T-helper 1 cell (primary cell): ENCODE data around the gene SMIM21.

Source experiments
- DNase-seq, 5 donors: peaks; one replicate each; pipeline ENCODE4 v3.0.0-alpha.2; 2012 to 2020

SMIM21 gene

DNA sequence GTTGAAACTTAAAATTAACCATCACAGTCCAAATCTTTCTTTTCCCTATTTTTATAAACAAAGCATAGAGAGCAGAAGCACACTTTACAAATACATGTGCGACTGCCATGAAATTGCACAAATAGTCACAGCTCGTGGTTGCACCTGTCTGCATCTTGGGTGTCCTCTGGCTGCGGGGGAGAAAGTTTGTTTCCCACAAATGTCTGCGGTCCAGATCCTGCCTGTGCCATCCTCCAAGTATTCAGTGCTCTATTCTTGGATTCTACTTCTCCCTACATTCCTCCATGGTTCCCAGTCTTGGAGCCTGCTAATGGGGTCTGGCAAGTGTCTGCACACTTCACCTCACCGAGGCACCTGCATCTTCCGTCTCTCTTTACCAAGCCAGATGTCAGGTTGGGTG lies 52.2 kb downstream of the SMIM21 start:
- DNase-seq, result no peak

DNA sequence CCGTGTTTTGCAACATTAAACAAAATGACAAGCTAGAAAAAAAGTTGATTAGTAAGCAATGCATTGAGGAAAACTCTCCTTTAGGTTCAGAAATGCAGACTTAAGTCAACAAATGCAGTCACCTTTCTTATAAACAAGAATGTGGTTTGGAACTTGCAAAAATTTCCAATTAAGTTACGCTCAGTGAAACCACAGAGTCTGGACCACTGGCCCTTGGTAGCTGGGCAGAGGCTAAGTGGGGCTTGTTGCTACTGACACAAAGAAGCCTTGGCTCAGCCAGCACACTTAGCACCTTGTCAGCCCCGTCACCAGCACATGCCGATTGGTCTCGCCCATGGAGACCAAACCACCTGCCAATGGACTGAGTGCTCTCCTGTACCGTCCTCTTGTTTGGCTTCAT lies 53.0 kb downstream of the SMIM21 start:
- DNase-seq, result no peak

DNA sequence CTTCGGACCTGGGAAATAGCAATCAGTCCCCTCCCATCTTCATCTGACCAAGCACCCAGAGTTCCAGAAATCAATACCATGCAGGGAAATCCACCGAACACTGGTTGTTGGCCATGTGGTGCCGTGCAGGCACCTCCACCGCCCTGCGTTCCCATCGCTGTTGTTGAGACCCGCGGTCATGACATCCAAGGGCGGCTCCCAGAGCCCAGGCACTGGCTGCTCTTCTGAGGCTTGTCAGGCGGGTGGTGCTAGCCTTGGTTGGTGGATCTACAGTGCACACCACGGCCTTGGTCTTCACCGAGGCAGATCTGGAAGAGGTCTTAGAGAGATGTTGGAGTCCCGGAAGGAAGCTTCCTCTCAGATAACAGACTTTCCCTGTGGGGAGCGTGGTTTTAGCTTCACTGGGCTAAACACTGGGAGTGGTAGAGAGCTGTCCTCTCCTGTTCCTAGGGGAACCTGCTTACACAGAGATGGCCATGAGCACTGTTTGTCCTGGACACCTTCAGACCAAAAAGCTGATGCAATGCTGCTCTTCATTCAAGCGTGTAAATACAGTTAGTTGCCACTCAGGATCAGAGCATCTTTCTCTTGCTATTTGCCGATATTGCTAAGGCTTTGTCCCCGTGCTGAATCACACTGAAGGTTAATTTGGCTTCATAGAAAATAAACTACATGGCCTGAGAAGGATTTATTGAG lies 58.3 kb downstream of the SMIM21 start:
- DNase-seq, result no peak

DNA sequence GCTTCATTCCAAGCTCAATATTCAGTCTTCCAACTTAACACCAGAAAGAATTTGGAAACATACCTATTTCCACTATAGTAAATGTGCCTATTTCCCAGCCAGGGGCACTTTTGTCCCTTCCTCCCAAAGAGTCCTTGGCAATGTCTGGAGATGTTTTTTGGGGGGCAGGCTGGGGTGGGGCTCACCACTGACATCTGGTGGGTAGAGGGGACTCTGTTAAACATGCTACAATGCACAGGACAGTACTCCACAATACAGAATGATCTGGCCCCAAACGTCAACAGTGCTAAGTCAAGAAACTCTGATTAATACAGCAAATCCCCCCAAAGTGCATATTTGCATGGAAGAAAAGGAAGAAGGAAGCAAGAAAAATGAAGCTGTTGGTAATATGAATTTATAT lies 61.7 kb downstream of the SMIM21 start:
- no peak for DNase-seq

DNA sequence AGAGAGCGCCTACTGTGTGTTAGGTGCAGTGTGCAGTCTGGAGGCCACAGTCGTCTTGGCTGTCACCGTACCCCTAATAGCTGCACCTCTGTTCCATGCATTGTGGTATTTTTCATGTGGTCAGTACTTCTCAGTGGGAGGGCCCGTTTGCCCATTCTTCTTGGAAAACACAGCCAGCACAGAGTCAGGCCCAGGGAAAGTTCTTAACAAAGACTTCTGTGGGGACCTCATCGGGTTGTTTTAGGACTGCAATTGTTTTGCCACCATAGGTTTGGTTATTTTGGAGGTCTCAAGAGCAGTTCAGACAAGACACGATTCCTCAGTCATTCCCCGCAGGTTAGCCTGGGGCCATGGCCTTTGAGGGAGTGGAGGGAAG lies 62.3 kb downstream of the SMIM21 start:
- no peak for DNase-seq

DNA sequence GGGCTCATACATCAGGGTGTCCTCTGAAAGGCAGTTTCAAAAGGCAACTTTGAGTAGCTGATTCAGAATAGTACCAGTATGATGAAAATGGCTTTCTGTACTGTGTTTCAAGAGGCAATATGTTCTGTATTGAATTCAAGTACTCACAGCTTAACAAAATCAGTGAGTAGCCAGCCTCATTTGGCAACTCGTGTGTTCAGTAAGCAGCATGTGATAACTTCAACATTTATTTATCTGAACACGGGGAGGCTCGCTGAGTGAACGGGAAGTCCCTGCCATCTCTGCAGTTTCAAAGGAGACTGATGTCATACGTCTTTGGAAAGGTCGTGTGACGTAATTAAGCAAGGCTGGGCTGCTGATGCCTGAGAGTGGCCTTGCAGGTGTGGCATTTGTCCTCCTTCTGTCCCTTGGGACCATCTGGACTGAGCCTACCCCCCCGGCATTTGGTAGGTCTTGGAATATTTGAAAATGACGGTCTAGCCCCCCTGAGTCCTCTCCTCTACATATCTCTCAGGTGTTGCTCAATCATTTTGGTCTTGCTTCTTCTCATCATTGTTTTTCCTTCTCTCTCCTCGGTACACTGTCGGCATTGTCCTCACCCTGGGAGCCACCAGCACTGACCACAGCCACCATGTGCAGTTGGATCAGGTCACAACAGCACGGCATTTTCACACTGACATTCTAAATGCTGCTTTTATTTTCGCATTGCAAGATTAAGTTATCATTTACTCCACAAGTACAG lies 62.8 kb downstream of the SMIM21 start:
- DNase-seq, result no peak

DNA sequence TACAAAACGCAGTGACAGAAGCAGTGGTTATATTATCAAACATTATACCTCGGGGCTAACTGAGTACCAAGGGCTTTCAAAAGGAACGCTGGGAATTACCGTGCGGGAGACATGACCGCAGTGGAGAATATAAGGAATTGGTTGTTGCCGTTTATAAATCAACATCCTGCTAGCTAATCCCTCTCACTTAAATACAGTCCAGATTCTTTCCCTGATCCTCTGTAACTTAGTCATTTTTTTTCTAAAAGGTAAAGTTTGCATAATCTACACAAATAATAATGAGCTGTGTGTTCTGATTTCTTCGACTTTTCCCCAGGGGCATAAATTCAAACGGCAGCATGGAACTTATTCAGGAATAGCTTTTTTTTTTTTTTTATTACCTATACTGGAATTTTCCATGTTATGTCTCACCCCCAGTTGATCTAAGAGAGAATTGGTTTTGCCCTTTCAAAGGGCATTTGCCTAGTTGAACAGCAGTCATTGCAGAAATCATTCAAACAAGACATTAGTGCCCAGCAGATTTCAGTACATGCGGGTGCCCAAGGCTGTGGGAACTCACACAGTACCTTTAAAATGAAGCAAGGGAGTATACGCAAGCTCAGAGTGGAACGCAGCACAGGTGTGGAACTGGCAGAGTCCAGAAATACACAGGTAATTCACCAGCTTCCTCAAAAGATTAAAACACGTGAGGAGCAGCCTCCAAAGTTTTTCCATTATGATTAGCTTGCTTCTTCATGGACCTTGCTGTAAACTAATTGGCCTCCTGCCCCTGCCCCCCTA lies 63.9 kb downstream of the SMIM21 start:
- DNase-seq, result no peak

DNA sequence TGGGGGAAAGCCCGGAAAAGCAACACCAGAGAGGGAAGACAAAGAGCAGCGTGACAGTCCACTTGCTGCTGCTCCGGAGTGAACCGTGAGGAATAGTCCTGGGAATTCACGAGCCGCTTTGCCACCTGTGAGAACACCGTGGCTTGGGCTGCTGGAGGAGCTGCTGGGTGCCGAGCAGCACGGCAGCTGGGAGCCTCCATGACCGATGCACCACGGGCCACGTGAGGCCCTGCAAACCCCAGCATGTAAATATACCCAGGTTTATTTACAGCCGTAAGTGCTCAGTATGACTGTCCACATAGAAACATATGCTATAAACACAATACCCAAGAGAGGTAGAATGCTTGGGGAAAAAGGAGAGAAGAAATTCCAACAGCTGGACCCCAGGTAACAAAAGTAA lies 65.1 kb downstream of the SMIM21 start:
- no peak for DNase-seq

DNA sequence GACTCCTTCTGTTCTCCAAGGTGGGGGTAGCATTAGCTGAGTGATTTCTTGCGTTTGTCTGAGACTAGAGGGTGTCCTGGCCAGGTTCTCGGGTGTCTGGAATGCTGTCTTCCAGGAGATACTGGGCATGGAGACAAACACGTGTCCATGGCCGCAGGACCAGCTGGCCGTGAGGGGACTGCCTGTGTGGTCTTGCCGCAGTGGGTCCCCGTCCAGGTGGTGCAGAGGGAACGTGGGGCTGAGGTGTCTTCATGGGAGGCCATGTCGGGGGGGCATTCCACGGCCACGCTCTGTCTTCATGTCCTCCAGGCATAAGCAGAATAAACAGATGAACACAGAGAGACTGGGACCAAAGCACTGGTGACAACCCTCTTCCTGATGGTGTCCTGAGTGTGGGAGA lies 66.6 kb downstream of the SMIM21 start:
- no peak for DNase-seq

DNA sequence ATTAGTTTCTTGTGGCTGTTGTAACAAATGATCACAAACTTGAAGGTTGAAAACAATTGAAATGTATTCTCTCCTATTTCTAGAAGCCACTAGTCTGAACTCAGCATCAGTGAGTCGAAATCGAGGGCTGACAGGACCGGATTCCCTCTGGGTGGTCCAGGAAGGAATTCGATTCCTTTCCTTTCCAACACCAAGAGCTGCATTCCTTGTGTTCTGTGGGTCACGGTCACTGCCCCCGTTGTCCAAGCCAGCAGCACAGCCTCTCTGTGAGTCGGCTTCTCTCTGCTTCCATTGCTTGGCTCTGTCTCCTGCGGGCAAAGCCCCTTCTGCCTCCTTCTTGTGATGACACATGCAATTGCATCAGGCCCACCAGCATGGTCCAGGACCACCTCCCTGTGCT lies 67.3 kb downstream of the SMIM21 start:
- no peak for DNase-seq
